ENCODE data around the gene VAMP5. TPM values are rescaled to one million over a fixed set of nuclear protein-coding genes. Genes with fewer than 3 reads are reported as not detected.

Gene VAMP5
- total and polyA plus RNA-seq, 9 of the 15 experiments (the other 6 are each of a cell fraction or from before 2014, with no cell fraction given), result 0.54 to 1.9 (median 1.5) TPM; not detected in 2

GRCh38 chr2:85577386-85578242 is 6.6 kb upstream of the VAMP5 start, which contains the start of gene VAMP8 (continued):
- TF ChIP-seq HMG20A (CRISPR knock-in tag; conservative IDR thresholded peaks at IDR 0.05) (no peak), ZNF444 (CRISPR knock-in tag; IDR thresholded peaks at IDR 0.05) (no peak), ZNF609 (CRISPR knock-in tag; IDR thresholded peaks at IDR 0.05; ENCODE audit: borderline replicate concordance) (no peak), KLF6 (CRISPR knock-in tag; IDR thresholded peaks at IDR 0.05; ENCODE audit: borderline replicate concordance) (no peak), ETV1 (tag; conservative IDR thresholded peaks at IDR 0.05; ENCODE audit: low read depth) (0 out of 2 replicates have a peak, but pooled peaks have one; percentile 17), L3MBTL2 (IDR thresholded peaks at IDR 0.05) (no peak), MCM5 (IDR thresholded peaks at IDR 0.05; ENCODE audit: low read depth) (no peak), DIDO1 (tag; IDR thresholded peaks at IDR 0.05; ENCODE audit: low read depth) (no peak), TAF1 (IDR thresholded peaks at IDR 0.05; ENCODE audit: control insufficient read depth, extremely low read depth, insufficient read depth, low read length, severe bottlenecking) (peak; percentile 78), FOXJ3 (CRISPR knock-in tag; IDR thresholded peaks at IDR 0.05) (no peak), ATF7 (IDR thresholded peaks at IDR 0.05) (0 out of 2 replicates have a peak, but pooled peaks have one; percentile 8), HES1 (IDR thresholded peaks at IDR 0.05; ENCODE audit: low read depth) (no peak), HNRNPL (IDR thresholded peaks at IDR 0.05; ENCODE audit: low read depth, low read length) (no peak)
- TF ChIP-seq, protein P1, sequence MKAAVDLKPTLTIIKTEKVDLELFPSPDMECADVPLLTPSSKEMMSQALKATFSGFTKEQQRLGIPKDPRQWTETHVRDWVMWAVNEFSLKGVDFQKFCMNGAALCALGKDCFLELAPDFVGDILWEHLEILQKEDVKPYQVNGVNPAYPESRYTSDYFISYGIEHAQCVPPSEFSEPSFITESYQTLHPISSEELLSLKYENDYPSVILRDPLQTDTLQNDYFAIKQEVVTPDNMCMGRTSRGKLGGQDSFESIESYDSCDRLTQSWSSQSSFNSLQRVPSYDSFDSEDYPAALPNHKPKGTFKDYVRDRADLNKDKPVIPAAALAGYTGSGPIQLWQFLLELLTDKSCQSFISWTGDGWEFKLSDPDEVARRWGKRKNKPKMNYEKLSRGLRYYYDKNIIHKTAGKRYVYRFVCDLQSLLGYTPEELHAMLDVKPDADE (conservative IDR thresholded peaks at IDR 0.05; ENCODE audit: control insufficient read depth, low read depth, low read length), result peak; percentile 72
- TF ChIP-seq, protein P2, sequence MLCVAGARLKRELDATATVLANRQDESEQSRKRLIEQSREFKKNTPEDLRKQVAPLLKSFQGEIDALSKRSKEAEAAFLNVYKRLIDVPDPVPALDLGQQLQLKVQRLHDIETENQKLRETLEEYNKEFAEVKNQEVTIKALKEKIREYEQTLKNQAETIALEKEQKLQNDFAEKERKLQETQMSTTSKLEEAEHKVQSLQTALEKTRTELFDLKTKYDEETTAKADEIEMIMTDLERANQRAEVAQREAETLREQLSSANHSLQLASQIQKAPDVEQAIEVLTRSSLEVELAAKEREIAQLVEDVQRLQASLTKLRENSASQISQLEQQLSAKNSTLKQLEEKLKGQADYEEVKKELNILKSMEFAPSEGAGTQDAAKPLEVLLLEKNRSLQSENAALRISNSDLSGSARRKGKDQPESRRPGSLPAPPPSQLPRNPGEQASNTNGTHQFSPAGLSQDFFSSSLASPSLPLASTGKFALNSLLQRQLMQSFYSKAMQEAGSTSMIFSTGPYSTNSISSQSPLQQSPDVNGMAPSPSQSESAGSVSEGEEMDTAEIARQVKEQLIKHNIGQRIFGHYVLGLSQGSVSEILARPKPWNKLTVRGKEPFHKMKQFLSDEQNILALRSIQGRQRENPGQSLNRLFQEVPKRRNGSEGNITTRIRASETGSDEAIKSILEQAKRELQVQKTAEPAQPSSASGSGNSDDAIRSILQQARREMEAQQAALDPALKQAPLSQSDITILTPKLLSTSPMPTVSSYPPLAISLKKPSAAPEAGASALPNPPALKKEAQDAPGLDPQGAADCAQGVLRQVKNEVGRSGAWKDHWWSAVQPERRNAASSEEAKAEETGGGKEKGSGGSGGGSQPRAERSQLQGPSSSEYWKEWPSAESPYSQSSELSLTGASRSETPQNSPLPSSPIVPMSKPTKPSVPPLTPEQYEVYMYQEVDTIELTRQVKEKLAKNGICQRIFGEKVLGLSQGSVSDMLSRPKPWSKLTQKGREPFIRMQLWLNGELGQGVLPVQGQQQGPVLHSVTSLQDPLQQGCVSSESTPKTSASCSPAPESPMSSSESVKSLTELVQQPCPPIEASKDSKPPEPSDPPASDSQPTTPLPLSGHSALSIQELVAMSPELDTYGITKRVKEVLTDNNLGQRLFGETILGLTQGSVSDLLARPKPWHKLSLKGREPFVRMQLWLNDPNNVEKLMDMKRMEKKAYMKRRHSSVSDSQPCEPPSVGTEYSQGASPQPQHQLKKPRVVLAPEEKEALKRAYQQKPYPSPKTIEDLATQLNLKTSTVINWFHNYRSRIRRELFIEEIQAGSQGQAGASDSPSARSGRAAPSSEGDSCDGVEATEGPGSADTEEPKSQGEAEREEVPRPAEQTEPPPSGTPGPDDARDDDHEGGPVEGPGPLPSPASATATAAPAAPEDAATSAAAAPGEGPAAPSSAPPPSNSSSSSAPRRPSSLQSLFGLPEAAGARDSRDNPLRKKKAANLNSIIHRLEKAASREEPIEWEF (CRISPR knock-in tag; IDR thresholded peaks at IDR 0.05), result no peak

Measured in K562 (cell line).